Trophoblast cell (in vitro differentiated cells and primary cell): Measurements from ENCODE around the gene CNTNAP4.

Experiments used
- DNase-seq, 2 donors: peaks; one replicate each; pipeline ENCODE4 v3.0.0-alpha.2; 2016
- H2AFZ ChIP-seq: 2 replicates; pipeline ENCODE4 v1.6.1; 2013; ENCODE audit warnings: low read length, moderate library complexity, mild to moderate bottlenecking; ENCODE audit not compliant: insufficient read depth, poor library complexity
- H2AK5ac ChIP-seq: 2 replicates; pipeline ENCODE4 v1.6.1; 2013; ENCODE audit warnings: mild to moderate bottlenecking, low read length
- H2BK120ac ChIP-seq: 2 replicates; pipeline ENCODE4 v1.6.1; 2013; ENCODE audit warnings: low read length, mild to moderate bottlenecking, moderate library complexity; ENCODE audit not compliant: insufficient read depth, poor library complexity
- H2BK12ac ChIP-seq: 2 replicates; pipeline ENCODE4 v1.6.1; 2013; ENCODE audit warnings: mild to moderate bottlenecking, low read length, moderate library complexity
- H2BK5ac ChIP-seq: 2 replicates; pipeline ENCODE4 v1.6.1; 2013; ENCODE audit warnings: low read length, low read depth, moderate library complexity, mild to moderate bottlenecking; ENCODE audit not compliant: poor library complexity
- H3K14ac ChIP-seq: 2 replicates; pipeline ENCODE4 v1.6.1; 2013; ENCODE audit warnings: mild to moderate bottlenecking, low read length
- H3K18ac ChIP-seq: 2 replicates; pipeline ENCODE4 v1.6.1; 2013; ENCODE audit warnings: mild to moderate bottlenecking, low read length
- H3K23ac ChIP-seq: 2 replicates; pipeline ENCODE4 v1.6.1; 2013; ENCODE audit warnings: low read length
- H3K27ac ChIP-seq: 2 replicates; pipeline ENCODE4 v1.5.1; 2013; ENCODE audit warnings: low read depth, mild to moderate bottlenecking, inconsistent platforms, low read length, moderate library complexity
- H3K27me3 ChIP-seq: 2 replicates; pipeline ENCODE4 v1.6.1; 2013; ENCODE audit warnings: inconsistent platforms, mild to moderate bottlenecking, low read length, moderate library complexity; ENCODE audit not compliant: insufficient read depth
- H3K36me3 ChIP-seq, 2 experiments: 1 replicate in 1 of 2; 2 replicates in 1 of 2; pipeline ENCODE4 v1.6.1; 2013; ENCODE audit warnings: low read length in 2 of 2, mild to moderate bottlenecking in 2 of 2, moderate library complexity in 1 of 2; ENCODE audit not compliant: insufficient read depth in 2 of 2, control insufficient read depth in 1 of 2
- H3K4ac ChIP-seq: 2 replicates; pipeline ENCODE4 v1.6.1; 2013; ENCODE audit warnings: low read depth, mild to moderate bottlenecking, low read length, moderate library complexity
- H3K4me1 ChIP-seq, 2 experiments: 1 replicate in 1 of 2; 2 replicates in 1 of 2; pipeline ENCODE4 v1.6.1; 2013; ENCODE audit warnings: low read length in 2 of 2, mild to moderate bottlenecking in 2 of 2, moderate library complexity in 1 of 2; ENCODE audit not compliant: insufficient read depth in 2 of 2, control insufficient read depth in 1 of 2
- H3K4me2 ChIP-seq: 2 replicates; pipeline ENCODE4 v1.6.1; 2013; ENCODE audit warnings: inconsistent platforms, mild to moderate bottlenecking, low read length, moderate library complexity
- H3K4me3 ChIP-seq: 2 replicates; pipeline ENCODE4 v1.5.1; 2013; ENCODE audit warnings: mild to moderate bottlenecking, low read depth, low read length, inconsistent platforms
- H3K79me1 ChIP-seq: one replicate; pipeline ENCODE4 v1.6.1; 2013; ENCODE audit warnings: low read length
- H3K79me2 ChIP-seq: 2 replicates; pipeline ENCODE4 v1.6.1; 2013; ENCODE audit warnings: low read length, mild to moderate bottlenecking; ENCODE audit not compliant: control insufficient read depth, insufficient read depth, poor library complexity
- H3K9ac ChIP-seq: 2 replicates; pipeline ENCODE4 v1.6.1; 2013; ENCODE audit warnings: mild to moderate bottlenecking, low read length
- H3K9me3 ChIP-seq: 2 replicates; pipeline ENCODE4 v1.6.1; 2013; ENCODE audit warnings: low read depth, mild to moderate bottlenecking, control low read depth, inconsistent platforms, low read length; ENCODE audit not compliant: insufficient read depth
- H4K12ac ChIP-seq: 2 replicates; pipeline ENCODE4 v1.6.1; 2013; ENCODE audit warnings: low read depth, mild to moderate bottlenecking, low read length, moderate library complexity
- H4K8ac ChIP-seq: 2 replicates; pipeline ENCODE4 v1.6.1; 2013; ENCODE audit warnings: low read depth, mild to moderate bottlenecking, low read length, moderate library complexity
- H4K91ac ChIP-seq: one replicate; pipeline ENCODE4 v1.6.1; 2013; ENCODE audit warnings: low read depth, mild to moderate bottlenecking, low read length, moderate library complexity
- WGBS: extraction: QIAGEN DNeasy Blood & Tissue Kit; methylation state at CpG from one replicate; pipeline ENCODE4 v1.1.7; 2013; ENCODE audit warnings: missing lambda C conversion rate; ENCODE audit not compliant: insufficient read length, insufficient coverage; ENCODE audit errors: extremely low coverage; 5-methylcytosine and 5-hydroxymethylcytosine counted together

The CNTNAP4 gene

GRCh38 chr16:76445815-76446214, 168.6 kb downstream of the CNTNAP4 start:
- H2BK5ac ChIP-seq, result no peak overlapping the region
- WGBS, result no CpG with 5 or more reads among the region's 3 CpGs
- no peak overlapping the region for H3K14ac ChIP-seq
- no peak overlapping the region for H3K18ac ChIP-seq
- no peaks in the 10 kb centered on the region for H3K9me3 ChIP-seq
- no peak overlapping the region for H3K27ac ChIP-seq
- H2BK120ac ChIP-seq, result no peak overlapping the region
- no peak overlapping the region for H2AK5ac ChIP-seq
- H4K91ac ChIP-seq, result no peak overlapping the region
- no peak overlapping the region for H4K8ac ChIP-seq
- H3K4me3 ChIP-seq, result no peak overlapping the region
- H2BK12ac ChIP-seq, result no peak overlapping the region
- H3K4ac ChIP-seq, result no peak overlapping the region
- H3K27me3 ChIP-seq, result no peaks in the 10 kb centered on the region
- H3K79me1 ChIP-seq, result no peaks in the 10 kb centered on the region
- no peak overlapping the region for H4K12ac ChIP-seq
- no peak overlapping the region for H3K23ac ChIP-seq
- no peak overlapping the region for H3K4me2 ChIP-seq
- H3K9ac ChIP-seq, result no peak overlapping the region
- H2AFZ ChIP-seq, result no peak overlapping the region
- H3K36me3 ChIP-seq, result no peaks in the 10 kb centered on the region
- H3K4me1 ChIP-seq, result no peaks in the 10 kb centered on the region
- no peaks in the 10 kb centered on the region for H3K79me2 ChIP-seq
- DNase-seq, result no peak

- Histone ChIP-seq H2BK12ac (no peak overlapping the region), H3K9me3 (no peaks in the 10 kb centered on the region), H3K18ac (no peak overlapping the region), H2BK5ac (no peak overlapping the region), H3K9ac (no peak overlapping the region), H3K4me3 (no peak overlapping the region), H3K79me1 (no peaks in the 10 kb centered on the region), H3K14ac (no peak overlapping the region), H3K4me2 (no peak overlapping the region), H4K8ac (no peak overlapping the region), H2BK120ac (no peak overlapping the region), H3K23ac (no peak overlapping the region), H3K4me1 (no peaks in the 10 kb centered on the region), H3K79me2 (no peaks in the 10 kb centered on the region), H3K4ac (no peak overlapping the region), H4K91ac (no peak overlapping the region), H3K27me3 (no peaks in the 10 kb centered on the region), H3K27ac (no peak overlapping the region), H3K36me3 (no peaks in the 10 kb centered on the region), H4K12ac (no peak overlapping the region), H2AFZ (no peak overlapping the region), H2AK5ac (no peak overlapping the region)
- no peak for DNase-seq
- no CpG with 5 or more reads among the region's 3 CpGs for WGBS
These were observed 169.1 kb downstream of the CNTNAP4 start for GRCh38 chr16:76446251-76446650.

- Histone ChIP-seq H3K18ac (no peak overlapping the region), H3K14ac (no peak overlapping the region), H3K9me3 (no peaks in the 10 kb centered on the region), H3K36me3 (no peaks in the 10 kb centered on the region), H2BK5ac (no peak overlapping the region), H3K4ac (no peak overlapping the region), H3K79me2 (no peaks in the 10 kb centered on the region), H4K91ac (no peak overlapping the region), H3K4me3 (no peak overlapping the region), H3K27me3 (no peaks in the 10 kb centered on the region), H4K8ac (no peak overlapping the region), H3K4me2 (no peak overlapping the region), H2AFZ (no peak overlapping the region), H4K12ac (no peak overlapping the region), H3K79me1 (no peaks in the 10 kb centered on the region), H3K23ac (no peak overlapping the region), H2BK12ac (no peak overlapping the region), H3K9ac (no peak overlapping the region), H3K27ac (no peak overlapping the region), H2BK120ac (no peak overlapping the region), H3K4me1 (no peaks in the 10 kb centered on the region), H2AK5ac (no peak overlapping the region)
- no CpG with 5 or more reads among the region's 6 CpGs for WGBS
- DNase-seq, result no peak
These were observed 173.7 kb downstream of the CNTNAP4 start for GRCh38 chr16:76450890-76451289.

GRCh38 chr16:76455257-76455656, 178.1 kb downstream of the CNTNAP4 start:
- Histone ChIP-seq H3K79me1 (no peaks in the 10 kb centered on the region), H3K4me3 (no peak overlapping the region), H3K18ac (no peak overlapping the region), H3K9me3 (no peaks in the 10 kb centered on the region), H3K9ac (no peak overlapping the region), H2AK5ac (no peak overlapping the region), H3K36me3 (no peaks in the 10 kb centered on the region), H3K23ac (no peak overlapping the region), H3K4me1 (no peaks in the 10 kb centered on the region), H2AFZ (no peak overlapping the region), H4K8ac (no peak overlapping the region), H4K91ac (no peak overlapping the region), H3K79me2 (no peaks in the 10 kb centered on the region), H2BK12ac (no peak overlapping the region), H3K27ac (no peak overlapping the region), H2BK5ac (no peak overlapping the region), H3K4me2 (no peak overlapping the region), H2BK120ac (no peak overlapping the region), H3K4ac (no peak overlapping the region), H3K14ac (no peak overlapping the region), H4K12ac (no peak overlapping the region), H3K27me3 (no peaks in the 10 kb centered on the region)
- DNase-seq, result no peak
- WGBS, result no CpG with 5 or more reads among the region's 3 CpGs
